ENCODE data around the gene WDR74. TPM values are rescaled to one million over a fixed set of nuclear protein-coding genes. Genes with fewer than 3 reads are reported as not detected.

Gene WDR74
- 10 to 100 TPM; 53.8 to 60.4 TPM for total RNA-seq

DNA sequence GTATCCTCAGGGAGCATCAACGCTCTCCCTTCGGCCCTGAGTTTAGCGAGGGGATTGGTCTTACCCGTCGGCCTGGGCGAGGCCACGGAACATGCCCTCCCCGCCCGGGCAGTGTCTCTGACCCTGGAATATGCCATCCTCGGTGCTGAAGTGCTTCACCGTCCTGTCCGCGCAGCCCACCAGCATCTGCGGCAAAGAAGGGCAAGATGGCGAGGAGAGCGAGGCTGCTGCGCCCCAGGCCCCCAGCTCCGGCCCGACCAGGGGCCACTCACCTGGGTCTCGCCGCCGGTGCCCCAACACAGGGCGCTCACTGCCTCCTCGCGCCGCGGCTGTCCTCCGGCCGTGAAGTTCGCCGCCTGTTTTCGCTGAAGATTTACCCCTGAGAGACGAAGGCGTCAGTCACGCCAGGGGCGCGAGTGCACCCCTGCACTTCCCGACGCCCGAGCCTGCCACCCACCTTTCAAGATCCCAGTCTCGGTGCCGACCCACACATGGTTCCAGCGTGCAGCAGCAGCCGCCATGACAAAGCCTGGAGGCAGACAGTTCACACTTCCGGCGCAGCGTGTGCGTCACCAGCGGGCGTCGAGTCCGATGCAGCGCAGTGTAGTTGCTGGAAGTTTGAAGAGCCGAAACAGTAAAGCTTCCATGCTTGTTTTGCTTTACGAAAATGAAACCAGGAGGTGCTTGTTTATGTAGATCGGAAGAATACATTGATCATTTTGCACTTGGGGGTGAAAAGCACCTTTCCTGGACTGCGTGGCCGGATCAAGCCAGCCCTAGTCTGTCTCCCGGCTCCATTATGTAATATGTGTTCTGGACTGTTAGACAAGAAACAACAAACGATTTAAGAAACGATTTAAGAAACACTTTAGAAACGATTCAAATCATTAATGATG, at the start of gene WDR74:
WDR74 (minus strand) TSS at position 541 of the 896 bp plus-strand sequence; CDS start at position 521, 20 bp downstream.
- ChIA-PET POLR2A (interaction anchor here (3.0 kb wide), 1 partner anchor 16 kb away, joined by 58 read pairs; no protein-coding TSS in a partner anchor), CTCF (interaction anchor here (1.2 to 2.7 kb wide), 4 partner anchors 17 to 171 kb away, joined by 3 to 18 read pairs (median 8); partner anchors contain the start of genes POLR2G and TMEM179B)
- H3K4me1 Mint-ChIP-seq, result peaks cover 25% of the 10 kb centered on the region
- H3K4me3 Mint-ChIP-seq, result no peak within 1 kb of the TSS
- no peaks in the 10 kb centered on the region for H3K27me3 Mint-ChIP-seq
- H3K27ac Mint-ChIP-seq, result no peak within 1 kb of the TSS
- peaks cover 21% of the 10 kb centered on the region for H3K36me3 Mint-ChIP-seq (ENCODE audit: low read depth)
- no peaks in the 10 kb centered on the region for H3K9me3 Mint-ChIP-seq
- DNase-seq, result peak; percentile 95

DNA sequence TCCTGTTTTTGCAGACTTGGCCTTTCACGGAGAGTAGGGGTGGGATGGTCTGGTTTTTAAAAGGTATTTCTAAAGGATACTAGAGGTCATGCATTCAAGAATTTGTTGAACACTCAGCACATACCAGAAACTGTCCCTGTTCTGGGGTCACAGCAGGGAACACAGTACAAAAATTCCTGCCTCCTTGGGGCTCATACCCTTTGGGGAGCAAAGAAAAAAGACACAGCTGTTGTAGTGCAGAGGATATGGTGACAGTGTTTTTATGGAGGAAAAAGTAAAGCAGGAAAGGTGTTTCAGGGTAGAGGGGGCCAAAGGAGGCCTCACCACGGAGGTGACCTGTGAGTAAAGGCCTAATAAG, 49.7 kb upstream of the WDR74 start:
- peaks cover 24% of the 10 kb centered on the region for H3K4me1 Mint-ChIP-seq
- ChIA-PET POLR2A (no interaction called here), CTCF (interaction anchor here (1.2 kb wide), 1 partner anchor 12 kb away, joined by 3 read pairs; no protein-coding TSS in a partner anchor)
- no peaks in the 10 kb centered on the region for H3K9me3 Mint-ChIP-seq
- H3K4me3 Mint-ChIP-seq, result no peak overlapping the region
- H3K27ac Mint-ChIP-seq, result no peak overlapping the region
- peaks cover 2% of the 10 kb centered on the region for H3K27me3 Mint-ChIP-seq
- DNase-seq, result no peak
- peaks cover 53% of the 10 kb centered on the region for H3K36me3 Mint-ChIP-seq (ENCODE audit: low read depth)

DNA sequence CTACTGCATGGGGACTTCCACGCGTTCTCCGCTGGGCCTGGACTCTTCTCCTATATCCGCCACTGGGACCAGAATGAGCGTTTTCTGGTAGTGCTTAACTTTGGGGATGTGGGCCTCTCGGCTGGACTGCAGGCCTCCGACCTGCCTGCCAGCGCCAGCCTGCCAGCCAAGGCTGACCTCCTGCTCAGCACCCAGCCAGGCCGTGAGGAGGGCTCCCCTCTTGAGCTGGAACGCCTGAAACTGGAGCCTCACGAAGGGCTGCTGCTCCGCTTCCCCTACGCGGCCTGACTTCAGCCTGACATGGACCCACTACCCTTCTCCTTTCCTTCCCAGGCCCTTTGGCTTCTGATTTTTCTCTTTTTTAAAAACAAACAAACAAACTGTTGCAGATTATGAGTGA, 49.0 kb upstream of the WDR74 start:
- no peak for DNase-seq
- Mint-ChIP-seq H3K27ac (no peak overlapping the region), H3K9me3 (no peaks in the 10 kb centered on the region), H3K27me3 (peaks cover 2% of the 10 kb centered on the region), H3K36me3 (ENCODE audit: low read depth) (peaks cover 60% of the 10 kb centered on the region), H3K4me3 (no peak overlapping the region), H3K4me1 (peaks cover 31% of the 10 kb centered on the region)
- ChIA-PET POLR2A (no interaction called here), CTCF (no interaction called here)

DNA sequence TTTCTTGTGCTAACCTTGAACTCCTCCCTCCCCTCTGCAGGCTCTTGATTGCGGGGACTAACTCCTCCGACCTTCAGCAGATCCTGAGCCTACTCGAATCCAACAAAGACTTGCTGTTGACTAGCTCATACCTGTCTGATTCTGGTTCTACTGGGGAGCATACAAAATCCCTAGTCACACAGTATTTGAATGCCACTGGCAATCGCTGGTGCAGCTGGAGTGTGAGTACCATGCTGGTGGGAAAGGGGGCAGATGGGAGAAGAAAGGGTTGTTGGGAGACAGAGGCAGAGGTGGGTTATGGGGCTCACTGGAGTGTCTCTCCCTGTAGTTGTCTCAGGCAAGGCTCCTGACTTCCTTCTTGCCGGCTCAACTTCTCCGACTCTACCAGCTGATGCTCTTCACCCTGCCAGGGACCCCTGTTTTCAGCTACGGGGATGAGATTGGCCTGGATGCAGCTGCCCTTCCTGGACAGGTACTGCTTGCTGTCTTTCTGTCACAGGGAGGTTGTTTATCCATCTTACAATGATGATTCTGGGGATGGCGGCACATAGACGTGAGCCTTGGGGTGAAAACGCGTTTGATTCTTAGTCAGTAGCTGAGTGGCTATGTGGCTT, 45.9 kb upstream of the WDR74 start:
- ChIA-PET POLR2A (interaction anchor here (0.6 kb wide), 2 partner anchors 21 to 33 kb away, joined by 3 to 13 read pairs; no protein-coding TSS in a partner anchor), CTCF (interaction anchor here (0.6 to 4.5 kb wide), 7 partner anchors 10 to 467 kb away, joined by 3 to 26 read pairs (median 3); partner anchors contain the start of gene SCGB1A1)
- Mint-ChIP-seq H3K4me1 (peaks cover 46% of the 10 kb centered on the region), H3K9me3 (no peaks in the 10 kb centered on the region), H3K27me3 (no peaks in the 10 kb centered on the region), H3K4me3 (no peak overlapping the region), H3K27ac (no peak overlapping the region), H3K36me3 (ENCODE audit: low read depth) (peaks cover 83% of the 10 kb centered on the region)
- DNase-seq, result no peak

DNA sequence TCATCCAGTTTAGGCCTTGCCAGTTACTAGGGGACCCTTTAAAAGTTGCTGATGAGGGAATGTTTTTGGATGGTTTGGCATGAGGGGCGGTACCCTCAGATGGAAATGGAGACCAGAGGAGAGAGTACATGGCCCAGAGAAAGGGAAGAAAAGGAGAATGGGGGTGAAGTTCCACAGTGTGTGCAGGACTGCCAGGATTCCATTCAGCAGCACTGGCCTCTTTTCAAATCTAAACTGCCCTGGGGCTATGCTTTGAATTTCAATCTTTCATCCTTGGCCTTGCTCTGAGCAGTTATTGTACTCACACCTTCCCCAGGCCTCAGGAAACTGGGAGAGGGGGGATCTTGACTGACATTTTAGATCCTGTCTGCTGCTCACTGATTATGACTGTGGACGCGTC, 44.3 kb upstream of the WDR74 start:
- no peak for DNase-seq

DNA sequence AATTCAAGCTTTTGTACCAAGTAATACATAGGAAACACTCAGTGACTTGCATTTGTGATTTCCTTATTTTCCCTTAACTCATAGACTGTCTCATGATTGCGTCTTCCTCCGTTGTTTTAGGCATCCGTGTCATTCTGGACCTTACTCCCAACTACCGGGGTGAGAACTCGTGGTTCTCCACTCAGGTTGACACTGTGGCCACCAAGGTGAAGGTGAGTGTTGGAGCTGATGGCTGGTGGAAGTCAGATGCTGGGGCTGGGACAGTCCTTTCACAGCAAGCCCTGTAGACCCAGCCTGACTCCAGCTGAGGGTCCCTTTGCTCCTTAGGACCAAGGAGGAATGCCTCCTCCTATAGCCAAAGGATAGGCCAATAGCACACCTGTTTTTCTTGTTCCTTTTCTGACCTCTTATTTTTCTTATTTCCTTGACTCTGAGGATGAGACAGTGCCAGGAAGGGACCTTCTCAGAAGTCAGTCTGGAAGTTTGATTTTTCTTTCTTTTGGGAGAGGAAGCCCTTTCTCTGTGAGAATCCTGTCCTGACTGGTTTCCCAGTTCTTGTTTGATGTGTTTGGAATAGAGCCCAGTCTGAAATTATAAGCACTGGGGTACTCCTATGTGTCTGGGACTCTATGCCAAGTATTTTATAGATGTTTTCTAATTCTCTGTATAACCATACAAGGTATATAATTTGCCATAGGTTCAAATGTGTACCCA, 43.6 kb upstream of the WDR74 start:
- Mint-ChIP-seq H3K9me3 (no peaks in the 10 kb centered on the region), H3K4me1 (peaks cover 53% of the 10 kb centered on the region), H3K4me3 (peak overlapping the region; percentile 98), H3K36me3 (ENCODE audit: low read depth) (peaks cover 65% of the 10 kb centered on the region), H3K27ac (peak overlapping the region; percentile 100), H3K27me3 (no peaks in the 10 kb centered on the region)
- ChIA-PET POLR2A (interaction anchor here (0.7 to 2.7 kb wide), 2 partner anchors 42 to 497 kb away, joined by 3 to 17 read pairs; no protein-coding TSS in a partner anchor), CTCF (interaction anchor here (0.6 to 4.5 kb wide), 5 partner anchors 8 to 129 kb away, joined by 4 to 27 read pairs (median 12); partner anchors contain the start of genes TMEM179B and ZBTB3)
- no peak for DNase-seq

More for the DNA sequence above, 44.3 kb upstream of the WDR74 start:
- CTCF ChIA-PET, result interaction anchor here (0.6 to 4.5 kb wide), 4 partner anchors 9 to 97 kb away, joined by 4 to 27 read pairs (median 15); partner anchors contain the start of gene TMEM179B
- Mint-ChIP-seq H3K27ac (peak overlapping the region; percentile 100), H3K4me1 (peaks cover 53% of the 10 kb centered on the region), H3K4me3 (peak overlapping the region; percentile 98), H3K9me3 (no peaks in the 10 kb centered on the region), H3K27me3 (no peaks in the 10 kb centered on the region), H3K36me3 (ENCODE audit: low read depth) (peaks cover 72% of the 10 kb centered on the region)
- POLR2A ChIA-PET, result no interaction called here

DNA sequence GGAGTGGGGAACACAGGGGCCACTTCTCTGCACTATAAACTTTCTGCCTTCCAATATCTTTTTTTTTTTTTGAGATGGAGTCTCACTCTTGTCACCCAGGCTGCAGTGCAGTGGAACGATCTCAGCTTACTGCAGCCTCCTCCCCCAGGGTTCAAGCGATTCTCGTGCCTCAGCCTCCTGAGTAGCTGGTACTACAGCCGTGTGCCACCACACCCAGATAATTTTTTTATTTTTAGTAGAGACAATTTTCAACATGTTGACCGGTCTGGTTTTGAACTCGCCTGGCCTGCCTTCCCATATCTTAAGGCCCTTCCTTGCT, 43.0 kb upstream of the WDR74 start:
- Mint-ChIP-seq H3K27ac (peak overlapping the region; percentile 100), H3K4me1 (peaks cover 55% of the 10 kb centered on the region), H3K27me3 (no peaks in the 10 kb centered on the region), H3K9me3 (no peaks in the 10 kb centered on the region), H3K36me3 (ENCODE audit: low read depth) (peaks cover 63% of the 10 kb centered on the region), H3K4me3 (peak overlapping the region; percentile 98)
- DNase-seq, result no peak
- POLR2A ChIA-PET, result interaction anchor here (0.7 to 2.7 kb wide), 2 partner anchors 41 to 497 kb away, joined by 3 to 17 read pairs; no protein-coding TSS in a partner anchor
- CTCF ChIA-PET, result interaction anchor here (1.7 to 4.5 kb wide), 5 partner anchors 19 to 129 kb away, joined by 10 to 35 read pairs (median 26); partner anchors contain the start of genes TMEM179B and ZBTB3

DNA sequence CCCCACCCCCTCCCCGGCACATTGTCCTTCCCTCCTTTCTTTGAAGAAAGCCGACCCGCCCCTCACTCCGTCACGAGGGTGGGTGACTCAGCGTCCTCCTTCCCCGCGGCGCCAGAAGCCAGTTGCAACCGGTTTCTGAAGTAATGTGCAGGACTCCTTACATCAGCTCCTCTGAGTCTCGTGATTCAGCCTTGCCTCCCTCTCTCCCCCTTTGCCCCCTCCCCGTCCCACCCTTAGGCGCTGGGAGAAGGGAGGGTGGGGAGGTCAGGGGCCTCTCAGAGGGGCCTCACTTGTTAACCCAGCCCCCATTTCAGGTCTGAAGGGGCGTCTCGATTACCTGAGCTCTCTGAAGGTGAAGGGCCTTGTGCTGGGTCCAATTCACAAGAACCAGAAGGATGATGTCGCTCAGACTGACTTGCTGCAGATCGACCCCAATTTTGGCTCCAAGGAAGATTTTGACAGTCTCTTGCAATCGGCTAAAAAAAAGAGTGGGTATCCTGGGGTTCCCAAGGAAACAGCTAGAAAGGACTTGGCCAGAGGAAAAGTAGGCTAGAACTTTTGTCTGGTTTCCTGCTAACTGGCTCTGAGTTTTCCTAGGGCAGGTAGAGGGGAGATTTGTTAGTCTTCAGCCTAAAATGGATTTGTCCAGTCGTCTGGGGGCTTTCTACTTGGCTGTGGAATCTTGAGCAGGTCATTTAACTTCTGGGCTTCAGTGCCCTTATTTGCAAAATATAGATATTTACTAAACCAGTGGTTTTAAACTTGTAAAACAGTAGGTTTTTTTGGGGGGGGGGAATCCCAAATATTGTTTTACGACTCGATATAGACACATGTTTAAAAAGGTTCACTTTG, 42.4 kb upstream of the WDR74 start:
- POLR2A ChIA-PET, result interaction anchor here (0.6 to 2.7 kb wide), 9 partner anchors 26 to 280 kb away, joined by 3 to 17 read pairs (median 3); partner anchors contain the start of genes HNRNPUL2, MTA2, TAF6L and TTC9C
- CTCF ChIA-PET, result interaction anchor here (0.6 to 4.5 kb wide), 27 partner anchors 9 to 457 kb away, joined by 3 to 35 read pairs (median 4); partner anchors contain the start of genes C11orf98, CSKMT, ROM1 and TMEM179B
- DNase-seq, result peak; percentile 96
- peaks cover 60% of the 10 kb centered on the region for H3K36me3 Mint-ChIP-seq (ENCODE audit: low read depth)
- peaks cover 53% of the 10 kb centered on the region for H3K4me1 Mint-ChIP-seq
- peak overlapping the region; percentile 100 for H3K27ac Mint-ChIP-seq
- H3K27me3 Mint-ChIP-seq, result no peaks in the 10 kb centered on the region
- no peaks in the 10 kb centered on the region for H3K9me3 Mint-ChIP-seq
- H3K4me3 Mint-ChIP-seq, result peak overlapping the region; percentile 98

DNA sequence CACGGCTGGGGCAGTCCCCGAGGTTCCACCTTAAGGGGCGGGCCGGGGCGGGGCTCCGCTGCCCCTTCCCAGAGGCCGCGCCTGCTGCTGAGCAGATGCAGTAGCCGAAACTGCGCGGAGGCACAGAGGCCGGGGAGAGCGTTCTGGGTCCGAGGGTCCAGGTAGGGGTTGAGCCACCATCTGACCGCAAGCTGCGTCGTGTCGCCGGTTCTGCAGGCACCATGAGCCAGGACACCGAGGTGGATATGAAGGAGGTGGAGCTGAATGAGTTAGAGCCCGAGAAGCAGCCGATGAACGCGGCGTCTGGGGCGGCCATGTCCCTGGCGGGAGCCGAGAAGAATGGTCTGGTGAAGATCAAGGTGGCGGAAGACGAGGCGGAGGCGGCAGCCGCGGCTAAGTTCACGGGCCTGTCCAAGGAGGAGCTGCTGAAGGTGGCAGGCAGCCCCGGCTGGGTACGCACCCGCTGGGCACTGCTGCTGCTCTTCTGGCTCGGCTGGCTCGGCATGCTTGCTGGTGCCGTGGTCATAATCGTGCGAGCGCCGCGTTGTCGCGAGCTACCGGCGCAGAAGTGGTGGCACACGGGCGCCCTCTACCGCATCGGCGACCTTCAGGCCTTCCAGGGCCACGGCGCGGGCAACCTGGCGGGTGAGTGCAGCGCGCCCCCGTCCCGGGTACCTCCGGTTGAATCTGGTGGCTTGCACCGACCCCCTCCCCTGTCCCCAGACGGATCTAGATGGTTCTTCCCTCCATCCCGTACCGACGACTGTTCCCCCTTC, 41.6 kb upstream of the WDR74 start, which contains the start of gene SLC3A2:
SLC3A2 (plus strand) TSS at position 94 of the 776 bp plus-strand sequence; CDS start at position 222, 128 bp downstream.
- H3K9me3 Mint-ChIP-seq, result no peaks in the 10 kb centered on the region
- peaks cover 54% of the 10 kb centered on the region for H3K36me3 Mint-ChIP-seq (ENCODE audit: low read depth)
- ChIA-PET CTCF (interaction anchor here (0.5 to 4.5 kb wide), 39 partner anchors 9 to 1012 kb away, joined by 3 to 35 read pairs (median 4); partner anchors contain the start of genes BSCL2, C11orf98, CSKMT and GNG3), POLR2A (interaction anchor here (0.6 to 2.7 kb wide), 11 partner anchors 26 to 279 kb away, joined by 3 to 17 read pairs (median 3); partner anchors contain the start of genes HNRNPUL2, LBHD1, MTA2 and TAF6L)
- peak within 1 kb of the TSS; percentile 100 for H3K27ac Mint-ChIP-seq
- H3K4me3 Mint-ChIP-seq, result peak within 1 kb of the TSS; percentile 98
- peaks cover 53% of the 10 kb centered on the region for H3K4me1 Mint-ChIP-seq
- H3K27me3 Mint-ChIP-seq, result no peaks in the 10 kb centered on the region
- peak; percentile 89 for DNase-seq

DNA sequence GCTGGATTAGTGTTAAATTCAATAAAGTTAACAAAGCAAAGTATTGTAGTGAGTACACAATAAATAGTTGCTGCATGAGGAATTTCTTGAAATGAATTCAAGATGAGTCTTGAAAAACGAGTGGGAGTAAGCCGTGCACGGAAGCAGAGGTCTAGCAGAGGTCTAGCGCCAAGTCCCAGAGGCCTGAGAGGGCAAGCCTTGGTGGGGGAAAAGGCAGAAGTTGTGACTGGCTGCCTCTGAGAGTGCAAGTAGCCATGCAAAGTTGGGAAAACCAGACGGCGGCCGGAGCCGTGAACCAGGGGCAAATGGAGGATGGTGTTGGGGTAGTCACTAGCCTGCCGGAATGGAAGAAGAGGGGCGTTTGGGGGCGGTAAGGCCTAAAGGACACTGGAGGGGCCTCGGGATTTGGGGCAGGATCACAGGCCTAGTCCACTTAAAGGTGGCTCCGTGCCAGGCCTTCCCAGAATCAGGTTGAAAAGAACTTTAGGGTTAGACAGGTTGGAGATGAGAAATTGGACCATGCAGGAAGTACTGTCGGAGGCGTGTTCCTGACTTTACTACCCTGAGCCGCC, 40.9 kb upstream of the WDR74 start:
- H3K27me3 Mint-ChIP-seq, result no peaks in the 10 kb centered on the region
- H3K9me3 Mint-ChIP-seq, result no peaks in the 10 kb centered on the region
- H3K36me3 Mint-ChIP-seq (ENCODE audit: low read depth), result peaks cover 47% of the 10 kb centered on the region
- ChIA-PET POLR2A (interaction anchor here (1.3 kb wide), 2 partner anchors 25 to 171 kb away, joined by 4 to 12 read pairs; no protein-coding TSS in a partner anchor), CTCF (interaction anchor here (0.7 to 4.1 kb wide), 16 partner anchors 12 to 456 kb away, joined by 3 to 35 read pairs (median 6); partner anchors contain the start of genes BSCL2, GNG3, LBHD1 and TMEM179B)
- DNase-seq, result no peak
- peak overlapping the region; percentile 100 for H3K27ac Mint-ChIP-seq
- H3K4me3 Mint-ChIP-seq, result peak overlapping the region; percentile 98
- H3K4me1 Mint-ChIP-seq, result peaks cover 48% of the 10 kb centered on the region
